COR-L47 (cell line): ENCODE data around the gene MOB3A.
"Not testable (repeated sequence)": the region's sequence is repeated elsewhere in the genome, so short reads cannot be mapped to it uniquely, and the experiment has no call there.

Source experiments
- DNase-seq: peaks from one replicate; lab custom pipeline; 2025; lab: John Stamatoyannopoulos, UW

The MOB3A gene

DNA sequence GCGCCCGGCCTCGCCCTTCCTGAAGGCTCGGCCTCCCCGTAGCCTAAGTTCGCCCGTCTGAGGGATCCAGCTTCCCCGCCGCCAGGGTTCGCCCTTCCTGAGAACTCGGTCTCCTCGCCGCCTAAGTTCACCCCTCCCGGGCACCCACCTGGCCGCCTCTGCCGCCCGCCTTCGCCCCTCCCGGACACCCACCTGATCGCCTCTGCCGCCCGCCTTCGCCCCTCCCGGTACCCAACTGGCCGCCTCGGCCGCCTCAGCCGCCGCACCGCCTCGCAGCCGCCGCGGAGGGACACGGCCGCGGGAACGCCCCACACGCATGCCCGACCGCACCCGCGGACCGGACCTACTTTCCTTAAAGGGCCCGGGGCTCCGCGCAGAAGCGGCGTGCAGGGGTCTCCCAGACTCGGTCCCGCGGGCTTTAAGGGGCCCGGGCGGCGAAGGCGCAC lies at the start of gene MOB3A:
Gene MOB3A, minus strand, starts transcription at position 293 of the 446 bp plus-strand sequence. CDS start 17,766 bp downstream, outside the sequence.
- peak; percentile 91 for DNase-seq

DNA sequence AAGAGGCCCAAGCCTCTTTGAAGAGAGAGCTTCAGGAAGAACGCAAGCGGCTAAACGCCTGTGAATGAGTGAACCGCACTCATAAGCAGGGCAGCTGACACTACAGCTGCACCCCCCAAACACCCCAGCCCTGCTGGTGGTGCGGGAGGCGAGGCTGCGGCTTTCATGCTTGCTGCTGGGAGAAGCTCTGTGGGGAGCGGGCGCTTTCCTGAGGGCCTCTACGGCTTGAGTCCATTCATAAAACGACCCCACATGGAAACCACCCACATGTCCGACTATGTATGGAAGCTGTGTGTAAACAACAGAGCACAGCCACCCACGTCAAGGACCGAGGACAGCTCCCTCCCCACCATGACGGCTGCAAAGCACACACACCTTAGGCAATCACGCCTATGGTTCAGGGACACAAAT lies 49.7 kb upstream of the MOB3A start:
- no peak for DNase-seq

DNA sequence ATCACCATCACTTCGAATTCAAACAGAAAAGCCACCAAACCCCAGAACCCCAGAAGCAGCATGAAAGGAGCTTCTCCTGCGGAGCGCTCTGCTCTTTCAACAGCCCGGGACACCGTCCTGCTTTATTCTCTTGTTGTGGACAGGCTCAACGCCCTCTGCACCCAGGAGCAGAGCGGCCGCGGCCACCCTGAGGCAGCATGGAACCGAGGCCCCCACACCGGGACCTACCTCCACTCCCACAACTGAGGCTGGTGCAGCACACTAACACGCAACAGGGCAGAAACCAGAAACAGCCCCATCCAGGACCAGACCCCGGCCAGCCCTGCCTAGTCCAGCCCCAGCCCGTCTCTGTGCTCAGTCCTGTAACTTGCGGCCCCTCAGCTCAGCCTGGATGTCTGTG lies 48.1 kb upstream of the MOB3A start:
- DNase-seq: no peak

DNA sequence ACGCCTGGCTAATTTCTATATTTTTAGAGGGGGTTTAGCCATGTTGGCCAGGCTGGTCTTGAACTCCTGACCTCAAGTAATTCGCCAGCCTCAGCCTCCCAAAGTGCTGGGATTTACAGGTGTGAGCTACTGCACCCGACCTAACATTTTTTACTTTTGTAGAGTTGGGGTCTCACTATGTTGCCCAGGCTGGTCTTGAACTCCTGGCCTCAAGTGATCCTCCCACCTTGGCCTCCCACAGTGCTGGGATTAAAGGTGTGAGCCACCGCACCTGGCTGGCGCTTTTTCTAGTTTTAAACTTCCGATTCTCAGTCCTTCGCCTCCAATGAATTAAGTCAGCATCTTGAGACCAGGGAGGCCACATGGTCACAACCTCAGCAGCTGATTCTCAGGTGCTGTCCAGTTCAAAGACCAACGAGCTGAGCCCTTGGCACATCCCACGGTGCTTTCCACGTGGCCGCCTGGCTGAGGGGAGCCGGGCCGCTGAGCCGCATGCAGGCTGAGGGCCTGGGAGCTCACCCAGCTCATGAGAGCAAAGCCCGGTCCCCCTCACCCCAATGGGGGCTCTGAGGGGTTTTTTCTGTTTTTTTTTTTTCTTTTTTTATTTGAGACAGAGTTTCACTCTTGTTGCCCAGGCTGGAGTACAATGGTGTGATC lies 46.2 kb upstream of the MOB3A start:
- no peak for DNase-seq

DNA sequence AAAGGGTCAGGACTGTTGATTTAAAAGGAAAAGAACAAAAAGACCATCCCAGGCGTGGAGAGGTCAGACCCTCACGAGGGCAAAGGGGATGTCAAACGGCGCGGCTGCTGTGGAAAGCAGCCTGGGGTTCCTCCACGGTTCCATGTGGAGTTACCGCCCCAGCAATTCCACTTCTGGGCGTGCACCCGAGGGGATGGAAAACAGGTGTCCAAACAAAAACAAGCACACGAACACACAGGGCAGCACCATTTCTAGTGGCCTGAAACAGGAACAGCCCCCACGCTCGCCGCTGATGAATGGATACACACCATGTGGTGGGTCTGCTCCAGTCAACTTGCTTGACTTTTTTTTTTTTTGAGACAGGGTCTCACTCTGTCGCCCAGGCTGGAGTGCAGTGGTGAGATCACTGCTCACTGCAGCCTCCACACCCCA lies 44.0 kb upstream of the MOB3A start:
- no peak for DNase-seq

DNA sequence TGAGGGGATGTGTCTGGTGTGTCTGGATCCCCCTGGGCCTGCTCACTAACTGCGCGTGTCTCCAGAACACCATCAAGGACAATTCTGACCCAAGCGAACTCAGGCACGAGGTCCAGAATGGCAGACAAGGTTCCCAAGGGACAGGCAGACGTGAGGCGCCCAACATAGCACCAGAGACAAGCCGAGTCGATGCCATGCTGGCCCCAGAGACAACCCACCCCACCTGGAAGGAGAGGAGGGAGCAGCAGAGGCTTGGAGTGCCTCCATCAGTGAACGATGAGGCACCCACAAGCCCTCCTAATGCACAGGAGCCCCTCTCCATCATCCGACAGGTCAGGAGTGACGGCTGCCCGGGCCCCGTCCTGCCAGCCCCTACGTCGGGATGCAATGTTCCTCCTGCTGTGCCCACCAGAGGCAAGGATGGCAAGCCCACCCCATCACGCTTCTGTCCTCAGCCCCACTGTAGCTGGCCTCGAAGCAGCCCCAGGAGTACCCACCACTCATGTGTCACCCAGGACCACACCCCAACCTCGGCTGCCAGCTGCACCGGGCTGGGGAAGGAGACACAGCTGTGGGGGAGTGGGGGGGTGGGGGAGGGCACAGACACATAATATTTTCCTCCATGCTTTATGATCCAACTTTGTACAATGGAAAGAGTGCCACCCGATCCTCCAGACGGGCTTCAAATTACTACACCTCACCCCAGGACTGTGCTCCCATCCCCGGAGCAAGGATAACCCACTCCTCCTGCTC lies 43.4 kb upstream of the MOB3A start:
- DNase-seq: no peak

DNA sequence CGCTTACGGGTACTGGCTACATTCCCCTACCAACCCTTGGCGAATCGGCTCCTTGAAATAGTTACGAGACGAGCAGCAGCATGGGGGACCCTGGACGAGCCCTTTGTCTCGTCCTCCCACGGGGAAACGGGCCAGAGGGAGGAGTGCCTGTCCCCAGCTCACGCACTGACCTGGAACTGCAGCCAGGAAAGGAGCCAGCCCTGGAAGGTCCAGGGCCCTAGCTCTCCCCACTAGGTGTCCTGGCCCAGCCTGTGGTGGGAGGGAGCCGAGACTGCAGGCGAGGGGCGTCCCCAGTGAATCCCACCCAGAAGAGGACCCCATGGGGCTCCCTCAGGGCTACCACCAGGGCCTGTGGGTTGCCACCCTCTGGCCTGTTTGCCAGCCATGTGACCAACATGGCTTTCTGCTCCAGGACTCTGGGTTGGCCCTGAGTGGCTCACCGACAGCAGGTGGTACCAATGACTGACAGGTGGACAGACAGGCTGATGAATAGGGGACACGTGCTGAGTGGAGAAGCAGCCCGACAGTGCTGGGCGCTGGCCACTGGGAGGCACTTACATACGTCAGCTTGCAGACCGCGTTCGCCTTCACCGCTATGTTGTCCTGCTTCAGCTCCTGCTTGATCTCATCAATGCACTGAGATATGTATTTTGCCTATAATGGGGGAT lies 42.1 kb upstream of the MOB3A start:
- DNase-seq: no peak

DNA sequence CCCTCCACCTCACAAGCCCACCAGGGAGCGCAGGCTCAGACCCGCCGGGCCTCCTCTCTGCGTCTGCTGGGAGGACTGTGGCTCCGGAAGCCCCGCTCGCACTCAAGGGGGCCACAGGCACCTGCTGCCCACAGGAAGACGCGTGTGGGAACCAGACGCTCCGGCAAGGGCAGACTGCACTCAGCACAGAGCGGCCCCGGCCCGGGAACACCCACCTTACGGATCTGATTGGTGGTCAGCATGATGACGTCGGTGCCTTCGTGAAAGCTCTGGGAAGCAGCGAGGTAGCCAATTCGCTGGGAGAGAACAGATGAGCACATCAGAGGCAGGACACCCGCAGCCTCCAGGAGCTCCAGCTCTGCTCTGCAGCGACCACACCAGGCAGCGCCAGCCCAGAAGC lies 40.7 kb upstream of the MOB3A start:
- DNase-seq: no peak

DNA sequence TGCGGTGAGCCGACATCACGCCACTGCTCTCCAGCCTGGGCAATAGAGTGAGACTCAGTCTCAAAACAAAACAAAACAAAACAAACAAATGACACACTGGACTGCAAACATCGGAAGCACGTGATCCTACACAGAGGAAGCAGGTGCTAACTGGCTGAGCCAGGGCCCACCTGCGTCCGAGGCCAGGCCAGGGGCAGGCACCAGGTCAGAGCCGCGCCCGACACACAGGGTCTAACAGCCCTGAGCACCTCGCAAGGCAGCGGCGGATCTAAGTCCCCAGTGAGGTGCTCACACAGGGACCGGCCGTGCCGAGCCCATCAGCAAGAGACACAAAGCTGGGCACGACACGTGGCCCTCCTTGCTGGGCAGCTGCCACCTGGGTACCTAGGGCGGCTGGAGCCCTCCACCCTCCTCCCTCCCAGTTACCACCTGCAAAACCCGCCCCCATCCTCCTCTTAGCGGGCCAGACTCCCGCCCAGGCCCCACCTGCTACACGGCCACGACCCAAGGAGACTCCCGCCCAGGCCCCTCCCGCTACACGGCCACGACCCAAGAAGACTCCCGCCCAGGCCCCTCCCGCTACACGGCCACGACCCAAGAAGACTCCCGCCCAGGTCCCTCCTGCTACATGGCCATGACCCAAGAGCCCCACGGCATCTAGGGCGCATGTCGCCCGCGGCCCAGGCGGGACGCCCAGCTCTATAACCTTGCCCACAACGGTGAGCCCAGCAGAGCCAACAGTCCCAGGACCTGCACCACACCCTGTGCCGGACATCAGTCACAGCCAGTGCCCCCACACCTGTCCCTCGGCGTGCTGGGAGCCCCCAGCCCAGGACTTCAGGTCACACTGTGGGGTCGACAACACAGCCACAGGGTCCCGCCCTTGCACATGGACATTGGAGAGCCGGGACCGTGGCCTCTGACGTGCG lies 39.6 kb upstream of the MOB3A start:
- no peak for DNase-seq

DNA sequence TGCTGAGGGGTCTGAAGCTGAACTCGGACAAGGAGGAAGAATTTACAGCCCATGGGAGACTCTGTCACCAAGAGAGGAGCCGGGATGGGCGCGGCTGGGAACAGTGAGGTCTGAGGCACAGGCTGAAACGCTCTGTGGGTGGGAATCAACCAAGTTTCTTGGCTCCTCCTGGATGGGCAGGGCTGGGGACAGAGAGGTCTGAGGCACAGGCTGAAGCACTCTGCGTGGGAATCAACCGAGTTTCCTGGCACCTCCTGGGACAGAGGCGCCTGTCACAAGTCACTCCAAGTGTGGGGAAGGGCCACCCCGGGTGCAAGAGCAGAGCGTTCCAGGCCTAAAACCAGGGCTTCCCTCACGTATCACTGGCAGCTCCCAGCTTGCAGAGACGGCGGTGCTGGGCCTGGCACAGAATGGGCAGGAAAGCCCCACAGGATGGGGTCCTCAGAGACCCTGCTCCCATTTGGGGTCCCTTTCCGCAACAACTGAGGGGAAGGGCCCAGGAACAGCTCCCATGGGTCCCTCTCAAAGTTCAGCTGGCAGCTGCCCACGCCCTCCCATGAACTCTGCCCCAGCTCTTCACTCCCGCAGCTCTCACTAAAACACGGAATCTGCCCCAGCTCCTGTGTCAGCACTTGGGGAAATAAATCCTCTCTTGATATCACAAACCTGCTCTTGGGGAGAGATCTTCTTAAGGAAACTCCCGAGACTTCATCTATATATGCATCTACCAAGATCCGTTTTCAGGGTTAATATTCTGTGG lies 36.8 kb upstream of the MOB3A start:
- no peak for DNase-seq

DNA sequence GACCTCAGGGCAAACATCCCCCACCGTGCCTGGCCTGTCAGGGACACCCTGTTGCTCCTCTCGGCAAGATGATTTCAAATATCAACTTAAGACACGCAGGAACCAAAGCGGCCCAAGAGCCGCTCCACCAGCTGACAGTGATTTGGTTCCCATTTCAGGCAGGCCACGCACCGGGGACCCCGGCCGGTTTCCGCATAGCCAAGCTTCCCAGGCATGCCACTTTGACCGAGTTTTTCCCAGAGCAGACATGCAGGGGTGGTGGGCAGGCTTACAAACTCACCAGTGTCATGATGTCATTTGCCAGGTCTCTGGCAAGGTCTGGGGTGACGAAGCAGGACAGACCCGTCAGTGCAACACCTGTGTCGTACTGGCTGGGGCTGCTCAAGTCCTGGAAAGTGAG lies 36.1 kb upstream of the MOB3A start:
- DNase-seq: no peak

DNA sequence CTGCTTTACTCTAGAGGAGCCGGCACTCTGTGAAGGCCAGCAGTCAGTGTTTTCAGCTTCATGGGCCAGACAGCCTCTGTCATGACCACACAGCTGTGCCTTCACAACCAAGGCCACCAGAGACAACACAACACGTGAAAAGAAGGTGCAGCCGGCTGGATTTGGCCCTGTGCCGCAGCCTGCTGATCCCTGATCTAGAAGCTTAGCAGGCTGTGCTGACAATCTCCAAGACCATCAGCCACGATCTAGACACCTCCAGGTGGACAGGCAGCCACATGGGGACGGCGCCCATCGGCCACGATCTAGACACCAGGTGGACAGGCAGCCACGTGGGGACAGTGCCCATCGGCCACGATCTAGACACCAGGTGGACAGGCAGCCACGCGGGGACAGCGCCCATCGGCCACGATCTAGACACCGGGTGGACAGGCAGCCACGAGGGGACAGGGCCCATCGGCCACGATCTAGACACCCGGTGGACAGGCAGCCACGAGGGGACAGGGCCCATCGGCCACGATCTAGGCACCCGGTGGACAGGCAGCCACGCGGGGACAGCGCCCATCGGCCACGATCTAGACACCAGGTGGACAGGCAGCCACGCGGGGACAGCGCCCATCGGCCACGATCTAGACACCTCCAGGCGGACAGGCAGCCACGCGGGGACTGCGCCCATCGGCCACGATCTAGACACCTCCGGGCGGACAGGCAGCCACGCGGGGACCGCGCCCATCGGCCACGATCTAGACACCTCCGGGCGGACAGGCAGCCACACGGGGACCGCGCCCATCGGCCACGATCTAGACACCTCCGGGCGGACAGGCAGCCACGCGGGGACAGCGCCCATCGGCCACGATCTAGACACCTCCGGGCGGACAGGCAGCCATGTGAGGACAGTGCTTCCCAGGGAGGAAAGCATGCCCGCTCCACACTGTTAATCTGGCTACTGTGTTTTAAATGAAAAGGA lies 35.2 kb upstream of the MOB3A start:
- DNase-seq: not testable (repeated sequence)

DNA sequence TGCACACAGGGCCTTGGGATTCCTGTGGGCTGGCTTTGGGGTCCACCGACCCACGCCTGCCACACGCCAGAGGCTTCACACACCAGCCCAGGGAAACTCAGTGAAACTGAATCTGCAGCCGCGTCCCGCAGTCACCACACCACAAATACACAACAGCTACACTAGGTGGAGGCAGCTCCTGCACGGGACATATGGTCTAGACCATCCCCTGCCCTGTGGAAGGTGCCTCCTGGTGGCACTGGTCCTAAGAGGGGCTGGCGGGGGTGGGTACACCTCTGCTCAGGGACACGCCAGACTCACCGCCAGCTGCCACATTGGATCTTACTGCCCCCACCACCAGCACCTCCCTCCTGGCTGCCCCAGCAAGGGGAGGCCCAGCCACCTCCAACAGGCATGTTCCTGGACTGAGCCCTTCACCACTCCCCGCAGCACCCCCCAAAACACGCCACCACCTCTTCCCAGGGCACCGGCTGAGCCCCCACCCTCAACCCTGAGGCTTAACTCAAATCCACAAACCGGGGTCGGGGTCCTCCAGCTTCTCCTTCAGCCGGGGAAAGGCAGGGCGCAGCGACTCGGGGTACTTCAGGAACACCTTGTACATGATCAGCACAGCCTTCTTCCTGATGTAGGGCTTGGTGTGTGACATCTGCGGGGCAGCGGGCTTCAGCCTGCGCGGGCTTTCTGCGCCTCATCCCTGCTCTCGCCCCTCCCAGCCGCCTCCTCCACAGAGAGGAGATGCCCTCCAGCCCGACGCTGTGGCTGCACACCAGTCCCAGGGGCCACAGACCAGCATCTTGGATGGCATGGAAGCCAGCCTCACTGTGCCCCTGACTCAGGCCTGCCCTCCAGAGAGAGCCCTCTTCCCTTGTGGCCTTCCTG lies 34.0 kb upstream of the MOB3A start:
- no peak for DNase-seq

DNA sequence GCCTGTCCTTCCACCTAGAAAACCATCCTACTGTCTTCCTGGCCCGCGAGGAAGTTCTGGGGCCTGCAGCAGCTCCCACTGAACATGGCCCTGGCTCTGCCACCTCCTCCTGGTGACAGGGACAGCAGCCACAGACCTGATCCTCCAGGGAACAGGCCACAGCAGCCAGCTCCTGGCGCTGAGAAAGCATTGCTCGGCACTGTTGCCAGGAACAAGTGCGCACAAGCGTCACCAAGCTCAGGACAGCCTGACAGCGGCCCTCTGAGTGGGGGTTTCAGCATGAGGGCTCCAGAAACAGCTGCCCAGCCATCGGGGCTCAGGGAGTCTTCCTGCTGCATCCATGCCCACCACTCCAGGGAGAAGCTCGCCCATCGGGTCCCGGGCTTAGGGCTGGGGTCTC lies 33.4 kb upstream of the MOB3A start:
- DNase-seq: no peak

DNA sequence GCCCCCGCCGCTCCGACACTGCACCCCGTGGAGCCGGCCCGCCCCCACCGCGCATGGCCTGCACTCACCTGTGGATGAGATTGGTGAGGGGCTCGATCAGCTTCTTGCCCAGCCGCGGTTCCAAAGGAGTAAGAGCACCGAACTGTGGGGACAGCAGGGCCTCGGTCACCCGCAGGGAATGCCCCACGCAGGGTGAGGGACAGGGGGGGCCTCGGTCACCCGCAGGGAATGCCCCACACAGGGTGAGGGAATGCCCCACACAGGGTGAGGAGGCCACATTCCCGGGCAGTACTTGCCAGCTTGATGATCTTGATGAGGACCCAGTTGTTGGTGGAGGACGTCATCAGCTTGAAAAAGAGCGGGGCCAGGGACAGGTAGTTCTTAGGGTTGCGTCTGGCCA lies 32.9 kb upstream of the MOB3A start:
- DNase-seq: no peak

DNA sequence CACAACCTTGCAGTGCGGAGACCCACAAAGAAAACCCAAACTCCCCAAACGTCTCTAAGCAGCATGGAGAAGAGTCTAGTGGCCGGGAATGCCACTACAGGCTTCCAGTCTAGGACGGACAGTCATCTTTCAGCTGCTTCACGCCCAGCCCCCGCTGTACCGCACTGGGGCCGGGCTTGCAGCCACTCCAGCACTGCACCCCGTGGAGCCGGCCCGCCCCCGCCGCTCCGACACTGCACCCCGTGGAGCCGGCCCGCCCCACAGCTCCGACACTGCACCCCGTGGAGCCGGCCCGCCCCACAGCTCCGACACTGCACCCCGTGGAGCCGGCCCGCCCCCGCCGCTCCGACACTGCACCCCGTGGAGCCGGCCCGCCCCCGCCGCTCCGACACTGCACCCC lies 32.1 kb upstream of the MOB3A start:
- not testable (repeated sequence) for DNase-seq

DNA sequence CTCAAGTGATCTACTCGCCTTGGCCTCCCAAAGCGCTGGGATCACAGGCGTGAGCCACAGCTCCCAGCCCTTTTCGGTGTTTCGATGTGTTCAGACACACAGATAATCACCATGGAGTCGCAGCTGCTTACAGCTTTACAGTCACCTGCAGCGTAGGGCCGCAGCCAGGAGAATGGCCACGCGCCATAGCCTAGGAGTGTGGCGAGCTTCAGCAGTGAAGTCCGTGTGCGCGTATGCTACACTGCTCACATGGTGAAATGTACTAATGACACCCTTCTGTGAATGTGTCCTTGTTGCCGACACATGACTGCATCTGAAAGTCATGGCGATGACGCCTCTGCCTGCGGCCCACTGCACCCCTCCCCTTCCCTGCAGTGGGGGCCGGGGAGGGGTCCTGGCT lies 31.6 kb upstream of the MOB3A start:
- DNase-seq: no peak

DNA sequence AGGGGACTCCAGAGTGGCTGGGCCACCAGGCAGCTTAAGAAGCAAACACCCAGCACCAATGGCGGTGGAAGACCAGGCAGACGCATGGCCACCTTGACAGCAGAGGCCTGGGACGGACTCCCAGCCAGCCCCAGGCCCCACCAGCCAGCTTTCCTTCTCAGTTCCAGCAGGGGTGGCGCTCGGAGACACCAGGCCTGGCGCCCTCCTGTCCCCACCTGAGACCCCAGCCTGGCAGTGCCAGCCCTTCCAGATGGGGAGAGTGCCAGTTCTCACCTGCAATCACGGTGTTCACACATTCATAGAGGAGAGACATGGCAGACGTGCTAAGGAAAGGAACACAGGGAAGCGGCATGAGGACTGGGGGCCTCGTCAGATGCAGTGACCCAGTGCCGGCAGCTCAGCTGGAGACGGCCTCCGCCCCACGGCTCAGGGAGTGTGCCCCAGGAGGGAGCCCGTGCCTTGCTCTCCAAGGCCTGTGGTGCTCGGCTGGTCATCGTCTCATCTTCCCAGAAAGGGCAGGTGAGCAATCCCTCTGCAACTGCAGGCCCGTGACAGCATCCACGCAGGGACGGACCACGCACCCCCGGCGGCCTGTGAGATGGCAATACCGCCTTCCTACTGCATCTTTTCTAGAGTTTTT lies 30.9 kb upstream of the MOB3A start:
- no peak for DNase-seq
